Activated naive CD4-positive, alpha-beta T cell treated with anti-CD3 and anti-CD28 coated beads, Interleukin-2, amount 50 U/mL, for 24 hours (primary cell): Measurements from ENCODE around the gene PLLP.

Source experiments
- H3K27ac Mint-ChIP-seq: one replicate; pipeline ENCODE4 v1.8.0; 2021; ENCODE audit warnings: mild to moderate bottlenecking, mixed read lengths
- H3K27me3 Mint-ChIP-seq: one replicate; pipeline ENCODE4 v1.8.0; 2021; ENCODE audit warnings: mixed read lengths
- H3K36me3 Mint-ChIP-seq: one replicate; pipeline ENCODE4 v1.8.0; 2021; ENCODE audit warnings: mixed read lengths
- H3K4me1 Mint-ChIP-seq: one replicate; pipeline ENCODE4 v1.8.0; 2021; ENCODE audit warnings: mixed read lengths
- H3K4me3 Mint-ChIP-seq: one replicate; pipeline ENCODE4 v1.8.0; 2021; ENCODE audit warnings: mild to moderate bottlenecking, mixed read lengths
- H3K9me3 Mint-ChIP-seq: one replicate; pipeline ENCODE4 v1.8.0; 2021; ENCODE audit warnings: mixed read lengths

Gene PLLP

DNA sequence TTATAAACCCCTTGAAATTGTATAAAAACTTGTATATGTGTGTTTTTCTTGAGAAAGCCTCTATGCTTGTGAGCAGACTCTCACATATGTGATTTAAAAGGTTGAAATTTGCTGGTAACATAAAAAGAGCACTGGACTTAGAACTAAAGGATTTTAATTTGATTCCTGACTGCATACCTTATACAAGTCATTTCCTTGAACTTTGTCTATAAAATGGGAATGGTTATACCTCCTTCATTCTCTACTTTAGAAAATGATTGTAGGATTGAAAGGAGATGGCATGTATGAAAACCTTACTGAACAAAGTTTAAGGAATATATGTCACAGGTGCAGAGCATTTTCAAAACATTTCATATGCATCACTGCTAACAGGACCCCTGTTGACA lies 49.8 kb downstream of the PLLP start:
- Mint-ChIP-seq H3K9me3 (no peaks in the 10 kb centered on the region), H3K27ac (no peak overlapping the region), H3K4me3 (no peak overlapping the region), H3K27me3 (no peaks in the 10 kb centered on the region), H3K36me3 (peaks cover 24% of the 10 kb centered on the region), H3K4me1 (peaks cover 6% of the 10 kb centered on the region)

DNA sequence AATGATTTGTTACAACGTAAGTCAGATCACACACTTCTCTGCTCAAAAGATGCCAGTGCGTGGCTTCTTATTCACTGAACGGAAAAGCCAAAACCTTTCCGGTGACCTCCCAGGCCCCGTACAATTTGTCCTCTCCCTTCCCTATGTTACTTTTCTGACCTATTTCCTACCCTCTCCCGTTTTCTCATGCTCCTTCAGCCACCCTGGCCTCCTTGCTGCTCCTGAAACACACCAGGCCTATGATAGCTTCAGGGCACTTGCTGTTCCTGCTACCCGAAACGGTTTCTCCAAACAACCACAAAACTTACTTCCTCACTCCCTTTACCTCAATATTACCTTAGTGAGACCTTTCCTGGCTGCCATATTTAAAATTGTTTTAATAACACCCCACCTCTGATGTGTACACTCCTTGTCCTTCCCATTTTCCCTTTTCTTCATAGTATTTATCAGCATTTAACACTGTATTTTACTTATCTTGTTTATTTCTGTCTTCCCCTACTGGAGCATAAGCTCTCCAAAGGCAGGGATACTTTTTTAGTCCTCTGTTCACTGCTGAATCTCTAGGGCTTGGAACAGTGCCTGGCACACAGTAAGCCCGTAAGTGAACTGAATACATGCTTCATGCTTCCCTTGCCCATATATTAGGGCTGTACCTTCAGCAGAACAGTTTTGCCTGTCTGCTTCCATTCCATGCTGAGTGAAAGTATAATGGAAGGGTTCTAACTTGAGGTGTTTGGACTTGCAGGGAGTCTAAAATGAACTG lies 50.3 kb downstream of the PLLP start:
- no peaks in the 10 kb centered on the region for H3K9me3 Mint-ChIP-seq
- H3K27ac Mint-ChIP-seq: peak overlapping the region; percentile 63
- peaks cover 6% of the 10 kb centered on the region for H3K4me1 Mint-ChIP-seq
- H3K27me3 Mint-ChIP-seq: no peaks in the 10 kb centered on the region
- no peak overlapping the region for H3K4me3 Mint-ChIP-seq
- peaks cover 24% of the 10 kb centered on the region for H3K36me3 Mint-ChIP-seq

GRCh38 chr16:57231821-57232350 lies 52.6 kb downstream of the PLLP start:
- Mint-ChIP-seq H3K27me3 (no peaks in the 10 kb centered on the region), H3K36me3 (peaks cover 27% of the 10 kb centered on the region), H3K9me3 (no peaks in the 10 kb centered on the region), H3K4me3 (no peak overlapping the region), H3K4me1 (peaks cover 6% of the 10 kb centered on the region), H3K27ac (no peak overlapping the region)

GRCh38 chr16:57229079-57229478 lies 55.4 kb downstream of the PLLP start:
- no peak overlapping the region for H3K27ac Mint-ChIP-seq
- peaks cover 15% of the 10 kb centered on the region for H3K36me3 Mint-ChIP-seq
- H3K9me3 Mint-ChIP-seq: no peaks in the 10 kb centered on the region
- no peaks in the 10 kb centered on the region for H3K4me1 Mint-ChIP-seq
- H3K4me3 Mint-ChIP-seq: no peak overlapping the region
- H3K27me3 Mint-ChIP-seq: no peaks in the 10 kb centered on the region

DNA sequence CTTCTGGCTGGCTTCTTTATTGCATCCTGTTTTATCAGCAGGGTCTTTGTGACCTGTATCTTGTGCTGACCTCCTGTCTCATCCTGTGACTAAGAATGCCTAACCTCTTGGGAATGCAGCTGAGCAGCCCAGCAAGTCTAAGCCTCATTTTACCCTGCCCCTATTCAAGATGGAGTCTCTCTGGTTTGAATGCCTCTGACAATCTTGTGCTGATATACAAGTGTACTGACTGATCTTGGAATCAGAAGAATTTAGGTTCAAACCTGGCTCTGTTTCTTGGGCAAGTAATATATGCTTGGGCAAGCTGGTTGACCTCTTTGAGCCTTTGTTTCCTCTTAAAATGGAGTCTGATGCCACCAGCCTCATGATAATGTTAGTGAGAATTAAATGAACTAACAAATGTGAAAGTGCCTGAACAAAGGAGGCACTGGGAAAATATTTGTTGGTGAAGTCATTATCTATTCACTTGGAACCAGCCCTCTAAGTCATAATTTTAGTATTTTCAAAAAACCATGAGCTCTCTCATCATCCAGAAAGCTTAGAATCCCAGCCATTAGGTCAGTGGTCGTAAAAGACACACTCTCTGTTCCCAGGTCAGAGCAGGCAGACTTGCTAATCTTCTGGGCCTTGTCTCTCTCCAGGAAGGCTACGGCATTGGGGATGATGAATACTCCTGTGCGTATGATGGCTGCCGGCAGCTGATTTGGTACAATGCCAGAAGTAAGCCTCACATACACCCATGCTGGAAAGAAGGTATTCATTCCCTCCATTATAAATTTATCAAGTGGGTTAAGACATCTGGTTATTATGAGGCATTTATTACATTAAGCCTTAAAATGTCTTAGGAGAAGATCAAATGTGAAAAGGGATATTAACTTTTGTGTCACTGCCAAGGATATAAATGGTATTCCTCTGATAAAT lies 57.5 kb downstream of the PLLP start:
- peaks cover 14% of the 10 kb centered on the region for H3K36me3 Mint-ChIP-seq
- H3K27ac Mint-ChIP-seq: no peak overlapping the region

DNA sequence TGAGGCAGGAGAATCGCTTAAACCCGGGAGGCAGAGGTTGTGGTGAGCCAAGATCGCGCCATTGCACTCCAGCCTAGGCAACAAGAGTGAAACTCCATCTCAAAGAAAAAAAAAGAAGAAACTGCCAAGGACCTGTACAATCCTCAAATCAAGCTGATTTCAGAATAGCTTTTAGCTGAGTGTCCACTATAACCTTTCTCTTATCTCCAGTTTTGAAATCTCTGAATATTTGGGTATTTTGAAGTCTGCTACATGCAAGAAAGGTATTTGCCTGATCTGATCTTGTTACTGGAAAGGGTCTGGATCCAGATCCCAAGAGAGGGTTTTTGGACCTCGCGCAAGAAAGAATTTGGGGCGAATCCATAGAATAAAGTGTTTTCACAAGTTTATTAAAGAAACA lies 58.5 kb downstream of the PLLP start:
- Mint-ChIP-seq H3K4me3 (no peak overlapping the region), H3K9me3 (no peaks in the 10 kb centered on the region), H3K27me3 (no peaks in the 10 kb centered on the region), H3K4me1 (no peaks in the 10 kb centered on the region), H3K27ac (no peak overlapping the region), H3K36me3 (peaks cover 15% of the 10 kb centered on the region)

More for the DNA sequence above, 57.5 kb downstream of the PLLP start:
- Mint-ChIP-seq H3K9me3 (no peaks in the 10 kb centered on the region), H3K4me1 (no peaks in the 10 kb centered on the region), H3K4me3 (no peak overlapping the region), H3K27me3 (no peaks in the 10 kb centered on the region)

DNA sequence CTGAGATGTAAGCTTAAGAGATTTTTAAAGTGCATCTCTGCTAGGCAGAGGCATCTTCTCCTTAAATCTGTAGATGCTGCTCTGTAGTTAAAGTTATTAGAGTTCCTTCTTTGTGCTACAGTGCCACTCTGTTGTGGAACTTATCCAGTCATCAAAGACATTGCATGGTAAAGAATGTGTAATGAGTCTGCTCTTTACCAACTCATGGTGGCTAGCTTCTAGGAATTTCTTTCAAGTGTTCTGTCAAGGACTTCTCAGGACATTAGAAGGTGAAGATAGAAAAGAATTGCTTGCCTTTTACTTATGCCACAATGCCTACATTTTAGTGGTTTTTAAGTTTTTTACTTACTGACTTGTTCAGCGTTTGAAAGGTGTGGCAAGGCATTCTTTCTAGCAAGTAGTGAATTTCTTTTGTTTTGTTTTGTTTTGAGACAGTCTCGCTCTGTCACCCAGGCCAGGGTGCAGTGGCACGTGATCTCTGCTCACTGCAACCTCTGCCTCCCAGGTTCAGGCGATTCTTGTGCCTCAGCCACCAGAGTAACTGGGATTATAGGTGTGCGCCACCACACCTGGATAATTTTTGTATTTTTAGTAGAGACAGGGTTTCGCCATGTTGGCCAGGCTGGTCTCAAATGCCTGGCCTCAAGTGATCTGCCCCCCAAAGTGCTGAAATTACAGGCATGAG lies 59.7 kb downstream of the PLLP start:
- Mint-ChIP-seq H3K4me1 (no peaks in the 10 kb centered on the region), H3K36me3 (peaks cover 17% of the 10 kb centered on the region), H3K9me3 (no peaks in the 10 kb centered on the region), H3K4me3 (no peak overlapping the region), H3K27ac (no peak overlapping the region), H3K27me3 (no peaks in the 10 kb centered on the region)

- no peaks in the 10 kb centered on the region for H3K27me3 Mint-ChIP-seq
- no peak overlapping the region for H3K4me3 Mint-ChIP-seq
- H3K4me1 Mint-ChIP-seq: no peaks in the 10 kb centered on the region
- H3K9me3 Mint-ChIP-seq: peaks cover 8% of the 10 kb centered on the region
- no peak overlapping the region for H3K27ac Mint-ChIP-seq
- peaks cover 30% of the 10 kb centered on the region for H3K36me3 Mint-ChIP-seq
Observed at GRCh38 chr16:57223057-57223456, 61.4 kb downstream of the PLLP start.

GRCh38 chr16:57216968-57217367 lies 67.5 kb downstream of the PLLP start:
- H3K27me3 Mint-ChIP-seq: no peaks in the 10 kb centered on the region
- peak overlapping the region; percentile 11 for H3K4me3 Mint-ChIP-seq
- H3K27ac Mint-ChIP-seq: no peak overlapping the region
- peaks cover 68% of the 10 kb centered on the region for H3K36me3 Mint-ChIP-seq
- peaks cover 3% of the 10 kb centered on the region for H3K4me1 Mint-ChIP-seq
- peaks cover 12% of the 10 kb centered on the region for H3K9me3 Mint-ChIP-seq

DNA sequence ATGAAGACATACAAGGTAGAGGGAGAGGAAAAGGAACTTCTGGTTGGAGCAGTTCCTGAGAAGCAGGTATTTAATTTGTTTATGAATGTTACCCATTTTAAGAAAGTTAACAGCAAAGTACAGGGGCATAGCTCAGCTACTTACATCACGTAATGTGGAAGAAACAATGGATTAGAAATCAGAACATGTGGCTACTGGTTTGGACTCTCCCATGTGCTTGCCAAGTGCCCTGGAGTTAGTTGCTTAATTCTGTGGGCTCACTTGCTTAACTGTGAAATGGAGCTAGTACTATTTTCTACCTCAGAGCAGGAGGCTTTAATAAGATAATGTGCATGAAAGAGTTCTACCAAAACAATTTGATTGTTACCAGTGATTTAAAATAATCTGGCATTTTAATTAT lies 71.0 kb downstream of the PLLP start:
- Mint-ChIP-seq H3K9me3 (peaks cover 4% of the 10 kb centered on the region), H3K36me3 (peaks cover 54% of the 10 kb centered on the region), H3K4me1 (peaks cover 3% of the 10 kb centered on the region), H3K4me3 (no peak overlapping the region), H3K27me3 (no peaks in the 10 kb centered on the region), H3K27ac (no peak overlapping the region)

- H3K4me3 Mint-ChIP-seq: no peak overlapping the region
- peaks cover 7% of the 10 kb centered on the region for H3K4me1 Mint-ChIP-seq
- no peak overlapping the region for H3K27ac Mint-ChIP-seq
- no peaks in the 10 kb centered on the region for H3K27me3 Mint-ChIP-seq
- peaks cover 29% of the 10 kb centered on the region for H3K36me3 Mint-ChIP-seq
- H3K9me3 Mint-ChIP-seq: no peaks in the 10 kb centered on the region
Observed at GRCh38 chr16:57209780-57210179, 74.7 kb downstream of the PLLP start.

GRCh38 chr16:57208926-57209325 lies 75.5 kb downstream of the PLLP start:
- H3K27ac Mint-ChIP-seq: no peak overlapping the region
- H3K4me1 Mint-ChIP-seq: peaks cover 7% of the 10 kb centered on the region
- H3K4me3 Mint-ChIP-seq: no peak overlapping the region
- H3K36me3 Mint-ChIP-seq: peaks cover 24% of the 10 kb centered on the region
- no peaks in the 10 kb centered on the region for H3K27me3 Mint-ChIP-seq
- H3K9me3 Mint-ChIP-seq: no peaks in the 10 kb centered on the region
